ENCODE results near the gene ANO9.

Gene ANO9

GRCh38 chr11:380491-380890 lies 61.3 kb downstream of the ANO9 start:
- no peak for DNase-seq

GRCh38 chr11:380095-380480 lies 61.7 kb downstream of the ANO9 start:
- no peak for DNase-seq

DNA sequence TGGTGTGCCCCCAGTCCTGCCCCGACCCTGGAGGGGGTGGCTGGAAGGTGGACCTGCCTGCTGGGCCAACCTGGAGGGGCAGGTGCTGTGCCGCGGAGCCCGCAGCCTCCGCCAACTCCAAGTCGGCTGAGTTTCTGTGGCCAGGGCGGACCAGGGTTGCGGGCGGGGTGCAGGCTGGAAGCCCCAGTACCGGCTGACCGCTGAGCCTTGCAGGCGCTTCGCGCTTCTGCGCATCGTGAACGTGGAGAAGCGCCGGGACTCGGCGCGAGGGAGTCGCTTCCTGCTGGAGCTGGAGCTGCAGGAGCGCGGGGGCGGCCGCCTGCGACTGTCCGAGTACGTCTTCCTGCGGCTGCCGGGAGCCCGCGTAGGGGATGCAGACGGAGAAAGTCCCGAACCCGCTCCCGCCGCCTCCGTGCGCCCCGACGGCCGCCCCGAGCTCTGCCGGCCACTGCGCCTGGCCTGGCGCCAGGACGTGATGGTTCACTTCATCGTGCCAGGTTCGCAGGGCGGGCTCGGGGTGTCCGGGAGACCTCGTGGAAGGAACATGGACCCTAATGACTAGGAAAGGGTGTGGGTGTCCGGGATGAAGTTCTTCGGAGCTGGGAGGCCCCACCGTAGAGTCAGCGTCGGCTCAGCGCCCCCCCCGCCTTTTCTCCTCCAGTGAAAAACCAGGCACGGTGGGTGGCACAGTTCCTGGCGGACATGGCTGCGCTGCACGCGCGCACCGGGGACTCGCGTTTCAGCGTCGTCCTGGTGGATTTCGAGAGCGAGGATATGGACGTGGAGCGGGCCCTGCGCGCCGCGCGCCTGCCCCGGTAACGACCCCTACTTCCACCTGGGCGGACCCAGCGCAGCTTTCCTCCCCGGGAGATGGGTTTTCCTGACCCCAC lies 62.4 kb downstream of the ANO9 start:
- no peak for DNase-seq

GRCh38 chr11:377883-378500 lies 63.8 kb downstream of the ANO9 start:
- no peak for DNase-seq

- no peak for DNase-seq
These were observed 64.5 kb downstream of the ANO9 start for GRCh38 chr11:377174-377865.

DNA sequence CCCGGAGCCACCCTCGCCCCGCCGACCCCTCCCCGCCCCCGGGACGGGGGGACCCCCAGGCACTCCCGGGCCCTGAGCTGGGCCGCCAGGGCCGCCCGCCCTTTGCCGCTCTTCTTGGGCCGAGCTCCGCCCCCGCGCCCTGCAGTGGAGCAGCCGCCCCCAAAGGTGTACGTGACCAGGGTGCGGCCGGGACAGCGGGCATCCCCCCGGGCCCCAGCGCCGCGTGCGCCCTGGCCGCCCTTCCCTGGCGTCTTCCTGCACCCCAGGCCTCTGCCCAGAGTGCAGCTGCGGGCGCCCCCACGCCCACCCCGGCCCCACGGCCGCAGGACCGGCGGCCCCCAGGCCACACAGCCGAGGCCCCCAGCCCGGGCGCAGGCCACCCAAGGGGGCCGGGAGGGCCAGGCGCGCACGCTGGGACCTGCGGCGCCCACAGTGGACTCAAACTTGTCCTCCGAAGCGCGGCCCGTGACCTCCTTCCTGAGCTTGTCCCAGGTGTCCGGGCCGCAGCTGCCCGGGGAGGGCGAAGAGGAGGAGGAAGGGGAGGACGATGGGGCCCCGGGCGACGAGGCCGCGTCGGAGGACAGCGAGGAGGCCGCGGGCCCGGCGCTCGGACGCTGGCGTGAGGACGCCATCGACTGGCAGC lies 65.2 kb downstream of the ANO9 start:
- no peak for DNase-seq

- no peak for DNase-seq
These were observed 66.5 kb downstream of the ANO9 start for GRCh38 chr11:375065-376025.

DNA sequence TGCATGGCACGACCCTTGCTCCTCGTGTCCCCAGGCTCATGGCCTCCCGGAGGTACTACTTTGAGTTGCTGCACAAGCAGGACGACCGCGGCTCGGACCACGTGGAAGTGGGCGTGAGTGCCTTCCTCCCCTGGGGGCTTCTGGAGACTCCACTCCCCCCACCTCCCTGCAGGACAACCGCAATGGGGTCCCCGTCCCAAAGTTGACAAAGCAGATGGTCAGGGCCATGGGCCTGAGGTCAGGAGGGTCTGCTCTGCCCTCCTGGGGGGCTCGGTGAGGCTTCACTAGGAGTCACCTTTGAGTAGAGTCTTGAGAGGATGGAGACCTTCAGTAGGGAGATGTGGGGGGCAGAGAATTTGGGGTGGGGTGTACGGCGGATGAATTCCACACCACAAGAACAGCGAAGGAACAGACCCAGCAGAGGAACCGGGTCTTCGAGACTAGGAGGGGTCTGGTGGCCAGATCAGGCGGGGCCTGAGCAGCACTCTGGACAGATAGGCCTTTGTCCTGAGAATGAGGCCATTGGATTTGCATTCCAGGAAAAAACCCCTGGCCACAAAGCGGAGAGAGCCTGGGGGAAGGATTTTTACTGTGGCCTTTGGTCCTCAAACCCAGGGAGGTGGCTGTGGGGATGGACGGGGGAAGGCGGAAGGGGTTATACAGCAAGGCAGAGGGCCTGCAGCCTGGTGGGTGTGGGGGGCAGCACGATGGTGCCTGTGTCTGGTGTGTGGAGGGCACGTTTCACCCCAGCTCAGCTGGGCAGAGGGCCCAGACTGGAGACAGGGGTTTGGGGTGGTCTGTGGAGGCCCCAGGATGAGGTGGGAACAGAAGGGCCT lies 67.9 kb downstream of the ANO9 start:
- no peak for DNase-seq

DNA sequence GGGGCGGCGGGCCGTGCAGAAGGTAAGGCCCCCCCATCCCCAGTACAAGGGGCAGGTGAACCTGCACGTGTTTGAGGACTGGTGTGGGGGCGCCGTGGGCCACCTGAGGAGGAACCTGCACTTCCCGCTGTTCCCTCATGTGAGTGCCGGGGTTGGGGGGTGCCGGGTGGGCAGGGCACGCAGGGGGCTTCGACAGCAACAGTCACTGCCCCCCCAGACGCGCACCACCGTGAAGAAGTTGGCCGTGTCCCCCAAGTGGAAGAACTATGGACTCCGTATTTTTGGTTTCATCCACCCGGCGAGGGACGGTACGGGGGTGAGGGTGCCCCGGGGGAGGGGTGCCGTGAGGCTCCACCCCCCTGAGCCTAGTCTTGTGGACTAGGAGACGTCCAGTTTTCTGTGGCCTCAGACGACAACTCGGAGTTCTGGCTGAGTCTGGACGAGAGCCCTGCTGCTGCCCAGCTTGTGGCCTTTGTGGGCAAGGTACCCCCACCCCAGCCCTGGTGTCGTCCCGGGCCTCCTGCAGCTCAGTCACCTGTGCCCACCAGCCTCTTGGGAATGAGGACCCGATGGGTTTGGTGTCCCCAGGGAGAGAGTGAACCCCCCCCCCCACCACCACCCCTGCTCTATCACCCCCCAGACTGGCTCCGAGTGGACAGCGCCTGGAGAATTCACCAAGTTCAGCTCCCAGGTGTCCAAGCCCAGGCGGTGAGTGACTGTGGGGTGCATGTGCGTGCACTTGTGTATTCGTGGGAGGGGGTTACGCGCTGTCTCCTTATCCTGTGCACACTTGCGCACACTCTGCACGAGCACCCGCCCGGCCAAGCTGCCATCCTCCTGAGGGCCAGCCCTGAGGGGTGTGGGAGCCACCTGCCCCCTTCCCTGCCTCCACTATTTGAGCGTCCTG lies 68.7 kb downstream of the ANO9 start:
- no peak for DNase-seq

GRCh38 chr11:371716-372590 lies 69.9 kb downstream of the ANO9 start:
- no peak for DNase-seq

- no peak for DNase-seq
These were observed 70.8 kb downstream of the ANO9 start for GRCh38 chr11:371051-371450.

- no peak for DNase-seq
These were observed 71.5 kb downstream of the ANO9 start for GRCh38 chr11:370070-370941.

DNA sequence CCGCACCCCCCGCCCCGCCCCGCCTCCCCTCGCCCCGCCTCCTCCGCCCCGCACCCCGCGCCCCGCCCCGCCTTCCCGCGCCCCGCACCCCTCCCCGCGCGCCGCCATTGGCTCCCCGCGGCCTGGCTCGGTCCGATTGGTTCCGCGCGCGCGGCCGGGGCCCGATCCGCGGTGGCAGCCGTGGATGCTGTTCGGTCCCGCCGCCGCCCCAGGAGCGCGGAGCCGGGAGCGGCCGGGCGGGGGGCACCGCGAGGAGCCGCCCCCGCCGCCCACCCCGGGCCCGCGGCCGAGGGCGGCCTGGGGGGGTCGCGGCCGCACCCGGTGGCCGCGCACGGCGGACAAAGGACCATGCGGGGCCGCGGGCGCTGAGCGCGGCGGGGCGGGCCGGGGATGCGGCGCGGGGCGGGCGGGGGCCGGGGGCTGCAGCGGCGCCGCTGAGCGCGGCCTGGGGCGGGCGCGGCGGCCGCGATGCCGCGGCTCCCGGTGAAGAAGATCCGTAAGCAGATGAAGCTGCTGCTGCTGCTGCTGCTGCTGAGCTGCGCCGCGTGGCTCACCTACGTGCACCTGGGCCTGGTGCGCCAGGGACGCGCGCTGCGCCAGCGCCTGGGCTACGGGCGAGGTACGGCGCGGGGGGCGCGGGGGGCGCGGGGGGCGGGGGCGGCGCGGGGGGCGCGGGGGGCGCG lies 72.3 kb downstream of the ANO9 start, which contains the start of gene B4GALNT4:
TSS of gene B4GALNT4 (plus strand) at position 164 of the 683 bp plus-strand sequence. CDS start at position 469, 305 bp downstream.
- DNase-seq: no peak

DNA sequence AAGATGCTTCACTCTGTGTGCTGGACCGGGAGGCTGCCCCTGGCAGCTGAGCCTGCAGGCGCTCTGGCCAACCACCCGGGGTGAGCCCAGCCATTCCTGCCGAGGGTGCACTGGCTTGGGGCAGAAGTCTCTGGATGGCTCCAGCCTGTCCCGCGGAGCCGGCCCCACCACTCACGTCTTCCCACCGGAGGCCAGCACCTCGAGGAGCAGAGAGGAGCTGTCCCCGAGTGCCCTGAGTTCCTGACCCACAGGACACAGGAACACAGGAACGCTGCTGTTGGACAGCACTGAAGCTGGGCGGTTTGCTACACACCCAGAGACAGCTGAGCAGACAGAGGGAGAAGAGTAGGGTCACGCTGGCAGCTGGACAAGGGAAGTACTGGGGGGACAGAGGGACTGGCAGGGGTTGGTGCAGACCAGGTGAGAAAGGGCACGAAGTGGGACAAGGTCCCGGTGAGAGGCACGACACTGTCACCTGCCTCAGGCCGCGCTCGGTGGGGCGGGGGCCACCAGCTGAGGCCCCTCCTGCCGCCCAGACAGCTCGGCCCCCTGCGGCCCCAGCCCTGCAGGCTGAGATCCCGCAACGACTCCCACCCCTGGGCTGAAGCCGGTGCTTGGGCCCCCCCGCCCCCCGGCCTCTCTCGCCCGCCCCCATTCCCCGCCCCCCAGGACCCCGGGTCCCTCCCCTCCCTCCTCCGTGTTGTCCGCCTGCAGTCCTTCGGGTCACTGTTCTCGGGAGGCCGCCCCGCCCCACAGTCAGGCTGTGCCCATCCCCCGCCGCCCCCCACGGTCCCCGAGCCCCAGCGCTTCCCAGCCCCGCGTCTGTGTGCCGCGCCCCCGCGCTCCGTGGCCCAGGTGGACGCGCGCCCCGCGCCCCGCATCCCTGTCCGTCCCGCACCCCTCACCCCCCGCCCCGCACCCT lies 73.1 kb downstream of the ANO9 start:
- DNase-seq: no peak

DNA sequence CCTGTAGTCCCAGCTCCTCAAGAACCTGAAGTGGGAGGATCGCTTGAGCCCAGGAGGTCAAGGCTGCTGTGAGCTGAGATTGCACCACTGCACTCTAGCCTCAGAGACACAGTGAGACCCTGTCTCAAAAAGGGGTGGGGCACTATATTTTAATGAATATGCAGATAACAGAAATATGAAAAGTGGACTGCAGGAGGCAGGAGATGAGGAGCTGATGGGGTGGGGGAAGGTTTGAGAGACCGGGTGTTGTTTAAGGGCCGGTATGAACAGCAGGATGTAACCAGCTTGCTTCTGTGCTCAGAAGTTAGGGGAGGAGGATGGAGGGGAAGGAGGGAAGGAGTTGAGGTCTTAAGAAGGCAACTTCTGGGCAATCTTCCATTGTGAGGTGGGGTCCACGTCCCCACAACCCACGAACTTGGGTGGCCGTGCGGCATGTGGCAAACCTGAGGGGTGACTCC lies 73.8 kb downstream of the ANO9 start:
- no peak for DNase-seq
